Measurements from ENCODE around the gene PRKG2.

DNA sequence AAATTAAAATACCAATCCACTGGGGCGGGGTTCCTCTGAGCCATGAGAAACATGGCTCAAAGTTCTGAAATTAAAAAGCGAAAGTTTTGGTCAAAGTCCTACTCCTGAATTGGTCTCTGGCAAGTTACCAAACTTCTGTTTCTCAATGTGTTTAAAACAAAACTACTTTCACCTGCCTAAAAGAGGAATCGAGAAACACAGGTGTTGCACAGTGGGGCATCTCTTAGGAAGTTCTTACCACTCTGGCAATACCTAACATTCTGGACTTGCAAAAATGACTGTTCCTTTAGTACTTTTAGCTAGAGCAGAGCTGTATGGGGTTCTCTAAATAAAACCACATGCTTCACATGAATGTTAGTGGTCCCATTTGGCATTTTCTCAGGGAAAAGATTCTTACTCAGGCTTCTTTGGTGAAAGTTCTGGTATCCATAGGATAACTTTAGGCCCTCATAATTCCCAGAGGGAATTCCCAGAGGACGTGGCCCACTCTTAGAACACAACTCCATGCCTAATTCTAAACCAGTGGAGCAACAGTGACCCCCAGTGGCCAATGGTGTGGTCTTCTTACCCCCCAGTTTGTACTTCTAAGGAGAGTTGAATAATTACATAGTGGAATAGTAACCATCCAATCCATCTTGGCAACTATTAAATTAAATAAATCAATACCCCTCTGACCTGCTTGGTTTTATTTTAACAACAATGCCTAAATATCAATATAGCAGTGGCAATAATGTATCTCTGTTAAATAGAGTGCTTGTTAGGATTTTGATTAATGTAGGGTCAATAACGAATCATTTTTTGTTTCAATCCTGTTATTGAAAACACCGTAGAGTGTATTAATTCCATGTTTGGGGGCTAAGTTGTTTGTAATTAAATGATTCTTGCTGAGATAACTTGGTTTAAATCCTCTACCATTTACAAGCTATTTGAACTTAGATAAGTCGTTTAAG lies 162.6 kb downstream of the PRKG2 start:
- TF ChIP-seq EP300 (IDR thresholded peaks at IDR 0.05; ENCODE audit: borderline replicate concordance in 1 of 2, low read depth in 1 of 2, low read length in 1 of 2) (no peak), CTCF (IDR thresholded peaks at IDR 0.05) (peak; percentile 87), RFX5 (IDR thresholded peaks at IDR 0.05; ENCODE audit: low read length) (no peak), TCF12 (IDR thresholded peaks at IDR 0.05) (no peak), POLR2AphosphoS5 (IDR thresholded peaks at IDR 0.05; ENCODE audit: low read depth, low read length) (no peak), JUND (IDR thresholded peaks at IDR 0.05) (no peak), YY1 (IDR thresholded peaks at IDR 0.05; ENCODE audit: low read depth) (no peak)
- TF ChIP-seq, protein P1, sequence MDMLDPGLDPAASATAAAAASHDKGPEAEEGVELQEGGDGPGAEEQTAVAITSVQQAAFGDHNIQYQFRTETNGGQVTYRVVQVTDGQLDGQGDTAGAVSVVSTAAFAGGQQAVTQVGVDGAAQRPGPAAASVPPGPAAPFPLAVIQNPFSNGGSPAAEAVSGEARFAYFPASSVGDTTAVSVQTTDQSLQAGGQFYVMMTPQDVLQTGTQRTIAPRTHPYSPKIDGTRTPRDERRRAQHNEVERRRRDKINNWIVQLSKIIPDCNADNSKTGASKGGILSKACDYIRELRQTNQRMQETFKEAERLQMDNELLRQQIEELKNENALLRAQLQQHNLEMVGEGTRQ (IDR thresholded peaks at IDR 0.05; ENCODE audit: borderline replicate concordance, low read depth, low read length) = no peak
